Natural killer cell (primary cell): Measurements from ENCODE around the gene ANGPT4. TPM values are rescaled to one million over a fixed set of nuclear protein-coding genes. Genes with fewer than 3 reads are reported as not detected.

Experiments used
- ATAC-seq, 3 donors: fragments of 150-1000 bp in 2 of 3; fragments of 200-7000 bp in 1 of 3; cut with Tn5 transposase; 1 replicate in 1 of 3; 2 replicates in 2 of 3; pipeline ENCODE4 v1.10.0; 2021; ENCODE audit warnings: mild to moderate bottlenecking in 2 of 3, moderate library complexity in 2 of 3
- DNase-seq, 2 donors: peaks; one replicate each; pipeline versions ENCODE4 v3.0.0 to v3.0.0-alpha.2; 2013 to 2021; ENCODE audit warnings: mixed read lengths in 1 of 2
- H3K27ac ChIP-seq: one replicate; pipeline ENCODE4 v1.5.1; 2013; ENCODE audit warnings: mild to moderate bottlenecking, low read length
- H3K27me3 ChIP-seq: one replicate; pipeline ENCODE4 v1.6.1; 2013; ENCODE audit warnings: low read length; ENCODE audit not compliant: control insufficient read depth, insufficient read depth
- H3K36me3 ChIP-seq: one replicate; pipeline ENCODE4 v1.6.1; 2013; ENCODE audit warnings: low read length; ENCODE audit not compliant: control insufficient read depth, insufficient read depth
- H3K4me1 ChIP-seq: one replicate; pipeline ENCODE4 v1.6.1; 2013; ENCODE audit warnings: low read length; ENCODE audit not compliant: control insufficient read depth, insufficient read depth
- H3K4me3 ChIP-seq: one replicate; pipeline ENCODE4 v1.5.1; 2013; ENCODE audit warnings: low read length
- H3K9me3 ChIP-seq: one replicate; pipeline ENCODE4 v1.6.1; 2013; ENCODE audit warnings: low read length; ENCODE audit not compliant: control insufficient read depth, insufficient read depth
- H3K27ac Mint-ChIP-seq, 2 donors: one replicate each; pipeline ENCODE4 v1.8.0; 2022; ENCODE audit warnings: mild to moderate bottlenecking in 2 of 2, mixed read lengths in 2 of 2, moderate library complexity in 1 of 2
- H3K27me3 Mint-ChIP-seq, 2 donors: one replicate each; pipeline ENCODE4 v1.8.0; 2022; ENCODE audit warnings: low read depth in 2 of 2, mixed read lengths in 2 of 2
- H3K36me3 Mint-ChIP-seq: one replicate; pipeline ENCODE4 v1.8.0; 2022; ENCODE audit warnings: mixed read lengths
- H3K4me1 Mint-ChIP-seq, 2 donors: one replicate each; pipeline ENCODE4 v1.8.0; 2022; ENCODE audit warnings: mixed read lengths in 2 of 2
- H3K4me3 Mint-ChIP-seq: one replicate; pipeline ENCODE4 v1.8.0; 2022; ENCODE audit warnings: mild to moderate bottlenecking, moderate library complexity, mixed read lengths
- H3K9me3 Mint-ChIP-seq, 2 donors: one replicate each; pipeline ENCODE4 v1.8.0; 2022; ENCODE audit warnings: mixed read lengths in 2 of 2
- WGBS: methylation state at CpG from one replicate; pipeline ENCODE4 v1.1.7; 2013; ENCODE audit warnings: missing lambda C conversion rate; ENCODE audit not compliant: insufficient coverage; 5-methylcytosine and 5-hydroxymethylcytosine counted together
- intact Hi-C: fragments of 100-400 bp; cut with micrococcal nuclease; formaldehyde crosslinking; loops from one replicate; pipeline ENCODE4 v1.14.2; 2022
- total RNA-seq, 4 donors: library from RNA; stranded (reverse); fragments of 120-200 nt in 1 of 4; gene quantifications; one replicate each; pipeline versions ENCODE4 v1.2.3 to v1.2.4, GENCODE V29; 2013 to 2022
- TF ChIP-seq, protein P1 (sequence below): fragments of 200-600 bp; IDR thresholded peaks from one replicate; pipeline ENCODE4 v1.8.0; 2022; ENCODE audit warnings: antibody characterized with exemption

Gene ANGPT4
- total RNA-seq, 3 donors from 2014 or later (not counting 1 experiment from before 2014, with no cell fraction given): not detected

DNA sequence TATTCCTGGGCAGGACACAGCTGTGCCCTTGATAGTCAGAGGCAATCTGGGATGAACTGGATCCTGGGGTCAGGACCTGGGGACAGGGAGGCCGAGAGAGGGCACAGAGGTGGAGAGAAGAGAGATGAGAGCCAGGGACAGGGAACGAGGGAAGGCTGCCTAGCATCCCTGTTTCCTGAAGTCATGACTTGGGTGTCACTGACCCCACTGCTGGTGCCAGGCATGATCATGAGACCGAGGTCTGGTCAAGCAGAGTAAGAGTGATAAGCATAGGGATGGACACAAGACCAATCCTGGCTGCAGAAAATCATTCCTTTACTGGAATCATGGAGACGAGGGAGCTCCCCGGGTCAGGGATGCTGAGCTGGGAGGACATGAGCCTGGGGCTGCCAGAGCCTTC, 46.5 kb downstream of the ANGPT4 start:
- ATAC-seq (no peak), DNase-seq (no peak)
- H3K36me3 Mint-ChIP-seq: no peaks in the 10 kb centered on the region
- WGBS: 92% methylated on average over 5 of the region's 5 CpGs
- Histone ChIP-seq H3K27ac (no peak overlapping the region), H3K9me3 (no peaks in the 10 kb centered on the region), H3K27me3 (no peaks in the 10 kb centered on the region), H3K4me3 (no peak overlapping the region), H3K36me3 (no peaks in the 10 kb centered on the region), H3K4me1 (peaks cover 10% of the 10 kb centered on the region)
- TF ChIP-seq, protein P1, sequence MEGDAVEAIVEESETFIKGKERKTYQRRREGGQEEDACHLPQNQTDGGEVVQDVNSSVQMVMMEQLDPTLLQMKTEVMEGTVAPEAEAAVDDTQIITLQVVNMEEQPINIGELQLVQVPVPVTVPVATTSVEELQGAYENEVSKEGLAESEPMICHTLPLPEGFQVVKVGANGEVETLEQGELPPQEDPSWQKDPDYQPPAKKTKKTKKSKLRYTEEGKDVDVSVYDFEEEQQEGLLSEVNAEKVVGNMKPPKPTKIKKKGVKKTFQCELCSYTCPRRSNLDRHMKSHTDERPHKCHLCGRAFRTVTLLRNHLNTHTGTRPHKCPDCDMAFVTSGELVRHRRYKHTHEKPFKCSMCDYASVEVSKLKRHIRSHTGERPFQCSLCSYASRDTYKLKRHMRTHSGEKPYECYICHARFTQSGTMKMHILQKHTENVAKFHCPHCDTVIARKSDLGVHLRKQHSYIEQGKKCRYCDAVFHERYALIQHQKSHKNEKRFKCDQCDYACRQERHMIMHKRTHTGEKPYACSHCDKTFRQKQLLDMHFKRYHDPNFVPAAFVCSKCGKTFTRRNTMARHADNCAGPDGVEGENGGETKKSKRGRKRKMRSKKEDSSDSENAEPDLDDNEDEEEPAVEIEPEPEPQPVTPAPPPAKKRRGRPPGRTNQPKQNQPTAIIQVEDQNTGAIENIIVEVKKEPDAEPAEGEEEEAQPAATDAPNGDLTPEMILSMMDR: no peak
- H3K4me1 Mint-ChIP-seq: peaks cover 19% of the 10 kb centered on the region in 2 donors
- no peak overlapping the region for H3K4me3 Mint-ChIP-seq
- H3K27me3 Mint-ChIP-seq: peaks cover 0 to 12% of the 10 kb centered on the region in 2 donors
- intact Hi-C loops: no loop called here
- H3K27ac Mint-ChIP-seq: no peak overlapping the region
- no peaks in the 10 kb centered on the region for H3K9me3 Mint-ChIP-seq

DNA sequence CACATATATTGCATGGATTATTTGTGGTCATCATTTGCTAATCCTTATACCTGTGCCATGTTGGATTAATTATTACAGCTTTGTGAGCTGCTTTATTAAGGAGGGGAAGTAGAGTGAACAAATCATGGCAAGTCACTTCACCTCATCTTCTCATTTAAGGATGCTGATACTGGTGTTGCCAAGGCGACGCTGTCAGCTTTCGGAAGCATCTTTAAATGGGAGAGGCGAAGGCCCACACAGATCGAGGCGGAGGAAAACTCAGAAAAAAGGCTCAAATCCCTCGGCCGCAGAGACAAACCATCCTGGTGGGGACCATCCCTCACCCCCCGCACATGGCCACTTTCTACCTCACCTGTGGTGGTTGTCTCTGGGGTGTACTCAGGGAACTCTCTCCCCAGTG, 47.9 kb downstream of the ANGPT4 start:
- WGBS: 98% methylated on average over 9 of the region's 9 CpGs

DNA sequence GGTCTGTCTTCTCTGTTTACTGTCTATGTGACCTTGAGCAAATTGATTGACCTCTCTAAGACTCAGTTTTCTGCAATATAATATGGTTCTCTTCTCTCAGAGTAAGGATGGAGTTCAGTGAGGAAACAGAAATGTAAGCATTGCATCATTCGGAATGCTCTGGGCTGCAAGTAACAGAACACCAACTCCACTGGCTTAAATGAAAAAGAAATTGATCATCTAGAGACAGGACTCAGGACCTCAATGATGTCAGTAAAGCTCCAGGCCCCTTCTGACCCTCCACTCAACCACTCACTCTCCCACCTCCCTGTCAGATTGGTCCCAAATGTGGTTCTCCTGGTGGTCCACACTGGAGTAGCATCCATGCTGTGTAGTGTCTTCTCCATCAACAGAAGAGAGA, 50.7 kb downstream of the ANGPT4 start:
- Histone ChIP-seq H3K4me3 (no peak overlapping the region), H3K27me3 (no peaks in the 10 kb centered on the region), H3K9me3 (no peaks in the 10 kb centered on the region), H3K4me1 (no peaks in the 10 kb centered on the region), H3K36me3 (no peaks in the 10 kb centered on the region), H3K27ac (no peak overlapping the region)
- no peaks in the 10 kb centered on the region for H3K9me3 Mint-ChIP-seq
- TF ChIP-seq, protein P1: no peak
- 100% methylated on average over 1 of the region's 1 CpG for WGBS
- ATAC-seq: no peak
- H3K27ac Mint-ChIP-seq: no peak overlapping the region
- intact Hi-C loops: no loop called here
- H3K4me3 Mint-ChIP-seq: no peak overlapping the region
- no peak for DNase-seq
- no peaks in the 10 kb centered on the region for H3K27me3 Mint-ChIP-seq
- no peaks in the 10 kb centered on the region for H3K4me1 Mint-ChIP-seq
- H3K36me3 Mint-ChIP-seq: no peaks in the 10 kb centered on the region

More for the DNA sequence above, 47.9 kb downstream of the ANGPT4 start:
- intact Hi-C loops: no loop called here
- Histone ChIP-seq H3K36me3 (no peaks in the 10 kb centered on the region), H3K9me3 (no peaks in the 10 kb centered on the region), H3K27me3 (no peaks in the 10 kb centered on the region), H3K4me3 (no peak overlapping the region), H3K27ac (no peak overlapping the region), H3K4me1 (peaks cover 10% of the 10 kb centered on the region)
- Mint-ChIP-seq H3K4me3 (no peak overlapping the region), H3K9me3 (no peaks in the 10 kb centered on the region), H3K4me1 (peaks cover 13% of the 10 kb centered on the region in 2 donors), H3K27me3 (peaks cover 0 to 7% of the 10 kb centered on the region in 2 donors), H3K36me3 (no peaks in the 10 kb centered on the region), H3K27ac (no peak overlapping the region)
- TF ChIP-seq, protein P1: no peak
- DNase-seq (no peak), ATAC-seq (no peak)

DNA sequence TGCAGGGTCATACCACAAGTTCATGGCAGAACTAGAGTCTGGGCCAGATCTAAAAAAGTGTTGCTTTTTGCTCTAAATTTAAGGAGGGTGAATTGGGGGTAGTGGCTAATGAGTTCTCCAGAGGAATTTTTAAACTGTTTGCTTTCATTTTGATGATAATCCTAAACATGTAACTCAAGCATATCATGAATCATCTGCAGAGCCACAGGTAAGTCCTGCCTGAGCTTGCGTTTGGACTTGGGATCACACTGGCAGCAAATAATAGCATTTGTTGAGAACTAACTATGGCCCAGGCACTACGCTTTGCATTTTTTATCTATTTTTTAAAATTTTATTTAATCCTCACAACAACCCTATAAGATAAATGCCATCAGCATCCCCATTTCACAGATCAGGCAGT, 55.2 kb downstream of the ANGPT4 start:
- no peak overlapping the region for H3K27ac ChIP-seq
- no peaks in the 10 kb centered on the region for H3K9me3 ChIP-seq
- DNase-seq (no peak), ATAC-seq (no peak)
- TF ChIP-seq, protein P1: no peak
- Mint-ChIP-seq H3K4me1 (peaks cover 27 to 30% of the 10 kb centered on the region in 2 donors), H3K36me3 (no peaks in the 10 kb centered on the region), H3K27ac (no peak overlapping the region), H3K27me3 (no peaks in the 10 kb centered on the region), H3K4me3 (no peak overlapping the region), H3K9me3 (no peaks in the 10 kb centered on the region)
- H3K36me3 ChIP-seq: no peaks in the 10 kb centered on the region
- no peak overlapping the region for H3K4me3 ChIP-seq
- intact Hi-C loops: no loop called here
- WGBS: 100% methylated on average over 1 of the region's 2 CpGs
- H3K4me1 ChIP-seq: peaks cover 19% of the 10 kb centered on the region
- H3K27me3 ChIP-seq: no peaks in the 10 kb centered on the region
